Measurements from ENCODE around the gene NEDD9. TPM values are rescaled to one million over a fixed set of nuclear protein-coding genes. Genes with fewer than 3 reads are reported as not detected.

NEDD9 gene
- total and polyA plus RNA-seq, 2 experiments from 2014 or later = 4.4 to 13.0 TPM

DNA sequence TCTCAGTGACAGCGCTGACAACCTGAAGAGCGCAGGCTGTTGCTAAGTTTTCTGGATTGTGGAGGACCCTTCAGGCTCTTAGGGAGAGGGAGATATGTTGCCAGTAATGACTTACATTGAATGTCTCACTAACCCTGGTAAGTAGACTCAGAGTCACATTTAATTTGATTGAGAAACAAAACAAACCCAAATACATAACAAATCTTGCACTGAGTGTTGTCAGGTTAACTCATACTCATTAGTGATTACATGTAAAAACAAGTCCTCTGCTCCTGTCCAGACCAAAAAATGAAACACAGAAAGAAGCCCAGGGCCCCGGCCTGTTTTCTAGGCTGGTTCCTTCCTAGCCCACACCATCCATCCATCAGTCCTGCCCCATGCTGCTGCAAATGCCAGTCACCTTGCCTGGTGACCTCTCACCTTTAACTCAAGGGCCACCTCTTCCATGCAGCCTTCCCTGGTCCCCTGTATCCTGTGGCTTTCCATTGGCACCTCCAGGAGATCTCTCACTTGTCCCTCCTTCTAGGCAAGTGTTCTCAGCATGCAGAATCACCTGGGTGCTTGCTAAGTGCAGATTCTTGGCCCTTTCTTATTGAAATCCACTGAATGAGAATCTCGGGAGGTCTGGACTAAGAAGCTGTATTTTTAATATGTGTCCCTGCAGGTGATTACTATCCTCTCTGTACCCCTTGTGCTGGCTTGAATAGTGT lies 86.2 kb downstream of the NEDD9 start:
- H3K27me3 Mint-ChIP-seq (ENCODE audit: insufficient read depth, low read depth, poor library complexity) = peaks cover 5% of the 10 kb centered on the region
- H3K36me3 Mint-ChIP-seq (ENCODE audit: low read depth) = no peaks in the 10 kb centered on the region; the same call in 2 of the 3 replicates
- ATAC-seq (peak; percentile 59), DNase-seq (ENCODE audit: low spot score) (no peak)
- peak overlapping the region; percentile 47; the same call in 1 of the 2 replicates for H3K4me2 ChIP-seq
- H3K36me3 ChIP-seq (ENCODE audit: insufficient read depth) = no peaks in the 10 kb centered on the region
- H3F3A ChIP-seq (replicated peaks; ENCODE audit: low read depth) = no peaks in the 10 kb centered on the region
- H3K79me2 ChIP-seq (replicated peaks; ENCODE audit: insufficient read depth) = no peaks in the 10 kb centered on the region
- no peak overlapping the region for H3K27ac Mint-ChIP-seq
- TF ChIP-seq ZNF331 (CRISPR knock-in tag; IDR thresholded peaks at IDR 0.05; ENCODE audit: low read depth) (no peak), ZNF462 (CRISPR knock-in tag; IDR thresholded peaks at IDR 0.05) (peak; percentile 79), JUNB (IDR thresholded peaks at IDR 0.05; ENCODE audit: unreplicated experiment) (no peak)
- H3K4me3 Mint-ChIP-seq = no peak overlapping the region
- H4K20me1 ChIP-seq (replicated peaks; ENCODE audit: insufficient read depth) = no peaks in the 10 kb centered on the region
- H3K27me3 ChIP-seq (ENCODE audit: insufficient read depth) = no peaks in the 10 kb centered on the region
- no peak overlapping the region for H3K4me3 ChIP-seq
- no peaks in the 10 kb centered on the region for H3K9me3 Mint-ChIP-seq
- no peak overlapping the region for H3K27ac ChIP-seq (ENCODE audit: low read depth)
- H2AFZ ChIP-seq = 0 out of 2 replicates have a peak overlapping the region, but pooled peaks have one; percentile 13
- H3K9me2 ChIP-seq (ENCODE audit: insufficient read depth) = no peaks in the 10 kb centered on the region; the same call in 1 of the 2 replicates
- H3K4me1 Mint-ChIP-seq = peaks cover 18% of the 10 kb centered on the region
- peaks cover 23% of the 10 kb centered on the region for H3K4me1 ChIP-seq (ENCODE audit: insufficient read depth)

- TF ChIP-seq EZH2phosphoT487 (IDR thresholded peaks at IDR 0.05; ENCODE audit: unreplicated experiment) (no peak), CTCF (conservative IDR thresholded peaks at IDR 0.05; ENCODE audit: low read depth in 2 of 2) (peak; percentile 98 to 99)
- H3K79me2 ChIP-seq (replicated peaks; ENCODE audit: insufficient read depth) = no peaks in the 10 kb centered on the region
- no peaks in the 10 kb centered on the region for H3K9me3 Mint-ChIP-seq
- DNase-seq (ENCODE audit: low spot score) (peak; percentile 87), ATAC-seq (peak; percentile 91)
- H3K27ac ChIP-seq (ENCODE audit: low read depth) = no peak overlapping the region
- H3K27me3 ChIP-seq (ENCODE audit: insufficient read depth) = no peaks in the 10 kb centered on the region
- no peak overlapping the region for H3K27ac Mint-ChIP-seq
- peaks cover 5% of the 10 kb centered on the region for H3K27me3 Mint-ChIP-seq (ENCODE audit: insufficient read depth, low read depth, poor library complexity)
- H2AFZ ChIP-seq = no peak overlapping the region
- peaks cover 20% of the 10 kb centered on the region for H3K4me1 Mint-ChIP-seq
- H3K36me3 Mint-ChIP-seq (ENCODE audit: low read depth) = no peaks in the 10 kb centered on the region; the same call in 2 of the 3 replicates
- H3K9me2 ChIP-seq (ENCODE audit: insufficient read depth) = no peaks in the 10 kb centered on the region; the same call in 1 of the 2 replicates
- no peaks in the 10 kb centered on the region for H3F3A ChIP-seq (replicated peaks; ENCODE audit: low read depth)
- no peaks in the 10 kb centered on the region for H4K20me1 ChIP-seq (replicated peaks; ENCODE audit: insufficient read depth)
- no peak overlapping the region for H3K4me3 ChIP-seq
- H3K4me3 Mint-ChIP-seq = no peak overlapping the region
- no peak overlapping the region for H3K4me2 ChIP-seq
- peaks cover 17% of the 10 kb centered on the region for H3K4me1 ChIP-seq (ENCODE audit: insufficient read depth)
- H3K36me3 ChIP-seq (ENCODE audit: insufficient read depth) = no peaks in the 10 kb centered on the region
These were observed 88.0 kb downstream of the NEDD9 start for GRCh38 chr6:11144393-11144851.

Data from GM23338 (cell line).